ENCODE results near the gene RTP1. TPM values are rescaled to one million over a fixed set of nuclear protein-coding genes. Genes with fewer than 3 reads are reported as not detected.

Gene RTP1
- polyA plus RNA-seq, 1 of the 3 experiments (the other 2 are of a cell fraction): not detected

GRCh38 chr3:187228740-187229139, 31.5 kb downstream of the RTP1 start:
- no peak for DNase-seq
- TF ChIP-seq IRF3 (IDR thresholded peaks at IDR 0.05; ENCODE audit: low read depth, low read length): no peak
- no peak for TF ChIP-seq FOSL2 (IDR thresholded peaks at IDR 0.05; ENCODE audit: borderline replicate concordance, low read depth)
- TF ChIP-seq EZH2phosphoT487 (IDR thresholded peaks at IDR 0.05; ENCODE audit: borderline replicate concordance, low read depth): no peak
- TF ChIP-seq REST (IDR thresholded peaks at IDR 0.05; ENCODE audit: low read depth, low read length): no peak
- no peak for TF ChIP-seq YY1 (IDR thresholded peaks at IDR 0.05; ENCODE audit: low read depth)
- no peak for TF ChIP-seq MAX (IDR thresholded peaks at IDR 0.05; ENCODE audit: low read depth)
- TF ChIP-seq GATA2 (CRISPR knock-in tag; IDR thresholded peaks at IDR 0.05): no peak
- TF ChIP-seq RAD21 (IDR thresholded peaks at IDR 0.05; ENCODE audit: low read length): no peak
- Histone ChIP-seq H3K9me3 (no peaks in the 10 kb centered on the region), H3K9me2 (no peaks in the 10 kb centered on the region), H3F3A (replicated peaks; ENCODE audit: insufficient read depth) (no peaks in the 10 kb centered on the region), H3K79me2 (ENCODE audit: insufficient read depth) (no peaks in the 10 kb centered on the region), H3K27ac (ENCODE audit: low read depth in 2 of 2, low read length in 1 of 2) (no peak overlapping the region), H3K4me2 (no peak overlapping the region), H4K20me1 (ENCODE audit: insufficient read depth) (no peaks in the 10 kb centered on the region), H3K4me3 (ENCODE audit: low read depth in 2 of 2, low read length in 1 of 2) (no peak overlapping the region), H3K4me1 (ENCODE audit: control insufficient read depth in 1 of 2, insufficient read depth in 2 of 2, low read depth in 1 of 2, low read length in 1 of 2) (no peaks in the 10 kb centered on the region), H2AFZ (ENCODE audit: low read depth) (no peak overlapping the region), H3K9ac (no peak overlapping the region), H3K36me3 (replicated peaks in 1 of 2; ENCODE audit: control insufficient read depth in 1 of 2, insufficient read depth in 2 of 2, low read length in 1 of 2) (no peaks in the 10 kb centered on the region), H3K27me3 (ENCODE audit: insufficient read depth) (peaks cover 18% of the 10 kb centered on the region; the same call in 1 of the 2 replicates)
- no CpG with 5 or more reads among the region's 2 CpGs for WGBS (ENCODE audit: low lambda C conversion rate)
- CTCF ChIA-PET: no interaction called here
- POLR2A ChIA-PET: no interaction called here

- H3K9me3 ChIP-seq: no peaks in the 10 kb centered on the region
- H3K9ac ChIP-seq: no peak overlapping the region
- ChIA-PET POLR2A (no interaction called here), CTCF (interaction anchor here (2.2 kb wide), 1 partner anchor 10 kb away, joined by 13 read pairs; no protein-coding TSS in a partner anchor)
- no peak overlapping the region for H3K4me2 ChIP-seq
- H4K20me1 ChIP-seq (ENCODE audit: insufficient read depth): no peaks in the 10 kb centered on the region
- no peak for DNase-seq
- H3K36me3 ChIP-seq (replicated peaks in 1 of 2; ENCODE audit: control insufficient read depth in 1 of 2, insufficient read depth in 2 of 2, low read length in 1 of 2): no peaks in the 10 kb centered on the region
- no peak overlapping the region for H2AFZ ChIP-seq (ENCODE audit: low read depth)
- no peaks in the 10 kb centered on the region for H3K4me1 ChIP-seq (ENCODE audit: control insufficient read depth in 1 of 2, insufficient read depth in 2 of 2, low read depth in 1 of 2, low read length in 1 of 2)
- no peak overlapping the region for H3K27ac ChIP-seq (ENCODE audit: low read depth in 2 of 2, low read length in 1 of 2)
- peaks cover 18% of the 10 kb centered on the region; the same call in 1 of the 2 replicates for H3K27me3 ChIP-seq (ENCODE audit: insufficient read depth)
- no peak overlapping the region for H3K4me3 ChIP-seq (ENCODE audit: low read depth in 2 of 2, low read length in 1 of 2)
- no peaks in the 10 kb centered on the region for H3K9me2 ChIP-seq
- WGBS (ENCODE audit: low lambda C conversion rate): 14% methylated on average over 1 of the region's 1 CpG
- no peaks in the 10 kb centered on the region for H3K79me2 ChIP-seq (ENCODE audit: insufficient read depth)
- H3F3A ChIP-seq (replicated peaks; ENCODE audit: insufficient read depth): no peaks in the 10 kb centered on the region
- TF ChIP-seq GABPA (IDR thresholded peaks at IDR 0.05; ENCODE audit: low read depth): no peak
- TF ChIP-seq TAF1 (IDR thresholded peaks at IDR 0.05; ENCODE audit: borderline replicate concordance, low read depth, low read length): no peak
- no peak for TF ChIP-seq CTCF (IDR thresholded peaks at IDR 0.05)
- TF ChIP-seq NFIC (IDR thresholded peaks at IDR 0.05; ENCODE audit: borderline replicate concordance): no peak
- TF ChIP-seq IRF3 (IDR thresholded peaks at IDR 0.05; ENCODE audit: low read depth, low read length): no peak
- no peak for TF ChIP-seq EZH2phosphoT487 (IDR thresholded peaks at IDR 0.05; ENCODE audit: borderline replicate concordance, low read depth)
- no peak for TF ChIP-seq MXI1 (IDR thresholded peaks at IDR 0.05; ENCODE audit: low read depth, low read length)
- TF ChIP-seq FOSL2 (IDR thresholded peaks at IDR 0.05; ENCODE audit: borderline replicate concordance, low read depth): no peak
- no peak for TF ChIP-seq NRF1 (IDR thresholded peaks at IDR 0.05; ENCODE audit: low read depth, low read length)
- TF ChIP-seq GATA2 (CRISPR knock-in tag; IDR thresholded peaks at IDR 0.05): no peak
- no peak for TF ChIP-seq USF2 (IDR thresholded peaks at IDR 0.05; ENCODE audit: borderline replicate concordance, low read depth, low read length)
- no peak for TF ChIP-seq JUND (IDR thresholded peaks at IDR 0.05)
- no peak for TF ChIP-seq PBX3 (IDR thresholded peaks at IDR 0.05)
Observed at GRCh38 chr3:187230011-187230410, 32.7 kb downstream of the RTP1 start.
